Measurements from ENCODE around the gene GDI1. TPM values are rescaled to one million over a fixed set of nuclear protein-coding genes. Genes with fewer than 3 reads are reported as not detected.

GDI1 gene
- polyA plus RNA-seq, 4 donors: 59.2 to 76.5 (median 62.6) TPM

DNA sequence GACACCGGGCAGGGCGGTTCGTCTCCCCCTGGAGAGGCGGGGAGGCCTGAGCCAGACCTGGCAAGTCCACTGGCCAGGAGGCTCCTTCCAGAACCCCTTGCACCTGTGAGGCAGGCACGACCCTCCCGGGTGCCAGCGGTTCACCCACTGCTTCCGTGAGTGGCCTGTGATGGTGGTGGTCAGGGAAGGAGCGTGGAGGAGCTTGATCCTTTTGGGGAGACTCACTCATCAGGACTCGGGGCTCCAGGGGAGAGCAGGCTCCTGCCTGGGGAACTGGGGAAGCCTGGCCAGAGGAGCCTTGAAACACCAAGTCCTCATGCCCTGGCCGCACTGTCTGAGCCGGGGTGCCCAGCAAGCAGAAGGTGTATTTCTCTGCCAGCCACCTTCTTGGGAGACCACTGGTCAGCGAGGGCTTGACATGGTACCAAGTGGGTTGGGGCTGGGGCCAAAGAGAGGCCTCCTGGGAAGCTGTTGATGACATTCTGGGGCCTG lies 7.8 kb downstream of the GDI1 start:
- Histone ChIP-seq H3K4me3 (ENCODE audit: low read depth in 1 of 3, low read length in 3 of 3) (peak overlapping the region; percentile 60 to 63 (median 60)), H3K9me3 (ENCODE audit: control insufficient read depth in 2 of 2, insufficient read depth in 1 of 2, low read depth in 1 of 2, low read length in 1 of 2) (no peaks in the 10 kb centered on the region), H3K36me3 (ENCODE audit: control insufficient read depth in 3 of 3, insufficient read depth in 2 of 3, low read depth in 1 of 3, low read length in 3 of 3) (peaks cover 0 to 72% (median 4%) of the 10 kb centered on the region in 3 donors), H3K27ac (ENCODE audit: low read depth in 1 of 3, low read length in 2 of 3) (peak overlapping the region in 1 of 3 donors; percentile 71), H3K4me1 (ENCODE audit: control insufficient read depth in 3 of 3, insufficient read depth in 2 of 3, low read depth in 1 of 3, low read length in 2 of 3) (peaks cover 0 to 14% (median 0%) of the 10 kb centered on the region in 3 donors), H3K27me3 (ENCODE audit: control insufficient read depth in 3 of 3, insufficient read depth in 3 of 3, low read length in 3 of 3) (no peaks in the 10 kb centered on the region)
- FAIRE-seq: no peak
- no peak for DNase-seq
- 30 to 69% (median 55%) methylated on average over 6 to 13 of the region's 13 CpGs for WGBS, 3 donors

DNA sequence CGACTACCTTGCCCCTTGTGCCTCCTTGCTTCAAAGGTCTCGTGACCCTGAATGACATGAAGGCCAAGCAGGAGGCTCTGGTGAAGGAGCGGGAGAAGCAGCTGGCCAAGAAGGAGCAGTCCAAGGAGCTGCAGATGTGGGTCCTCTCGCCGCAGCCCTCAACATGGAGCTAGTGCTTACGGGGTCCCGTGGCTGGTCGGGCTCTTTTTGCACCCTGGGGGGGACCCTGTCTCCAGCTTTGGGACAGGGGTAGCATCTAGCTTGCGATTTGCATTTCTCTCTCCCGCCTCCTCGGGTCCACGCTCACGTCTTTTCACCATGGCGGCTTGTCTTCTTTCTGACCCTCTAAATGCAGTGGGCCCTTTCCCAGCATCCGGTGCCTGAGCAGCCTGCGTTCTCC lies 8.8 kb downstream of the GDI1 start:
- WGBS, 3 donors: 95 to 96% (median 95%) methylated on average over 8 to 16 of the region's 16 CpGs
- FAIRE-seq: no peak
- Histone ChIP-seq H3K36me3 (ENCODE audit: control insufficient read depth in 3 of 3, insufficient read depth in 2 of 3, low read depth in 1 of 3, low read length in 3 of 3) (peaks cover 0 to 72% (median 4%) of the 10 kb centered on the region in 3 donors), H3K27me3 (ENCODE audit: control insufficient read depth in 3 of 3, insufficient read depth in 3 of 3, low read length in 3 of 3) (no peaks in the 10 kb centered on the region), H3K9me3 (ENCODE audit: control insufficient read depth in 2 of 2, insufficient read depth in 1 of 2, low read depth in 1 of 2, low read length in 1 of 2) (no peaks in the 10 kb centered on the region), H3K4me3 (ENCODE audit: low read depth in 1 of 3, low read length in 3 of 3) (no peak overlapping the region), H3K4me1 (ENCODE audit: control insufficient read depth in 3 of 3, insufficient read depth in 2 of 3, low read depth in 1 of 3, low read length in 2 of 3) (peaks cover 0 to 14% (median 0%) of the 10 kb centered on the region in 3 donors), H3K27ac (ENCODE audit: low read depth in 1 of 3, low read length in 2 of 3) (no peak overlapping the region)
- DNase-seq: no peak

DNA sequence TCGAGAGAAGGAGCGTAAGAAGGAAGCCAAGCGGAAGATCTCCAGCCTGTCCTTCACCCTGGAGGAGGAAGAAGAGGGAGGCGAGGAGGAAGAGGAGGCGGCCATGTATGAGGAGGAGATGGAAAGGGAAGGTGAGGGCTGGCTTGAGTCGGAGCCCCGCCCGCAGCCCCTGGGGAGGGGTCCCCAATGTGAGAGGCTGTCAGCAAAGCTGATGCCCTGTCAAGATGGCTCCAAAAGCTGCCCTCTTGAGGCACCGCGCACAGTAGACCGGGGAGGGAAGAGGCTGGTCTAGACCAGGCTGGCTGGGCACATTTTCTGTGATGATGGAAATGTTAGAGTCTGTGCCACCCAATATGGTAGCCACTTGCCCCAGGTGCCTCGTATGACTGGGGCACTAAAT lies 9.5 kb downstream of the GDI1 start:
- Histone ChIP-seq H3K4me1 (ENCODE audit: control insufficient read depth in 3 of 3, insufficient read depth in 2 of 3, low read depth in 1 of 3, low read length in 2 of 3) (peaks cover 0 to 14% (median 0%) of the 10 kb centered on the region in 3 donors), H3K9me3 (ENCODE audit: control insufficient read depth in 2 of 2, insufficient read depth in 1 of 2, low read depth in 1 of 2, low read length in 1 of 2) (no peaks in the 10 kb centered on the region), H3K27me3 (ENCODE audit: control insufficient read depth in 3 of 3, insufficient read depth in 3 of 3, low read length in 3 of 3) (no peaks in the 10 kb centered on the region), H3K27ac (ENCODE audit: low read depth in 1 of 3, low read length in 2 of 3) (no peak overlapping the region), H3K4me3 (ENCODE audit: low read depth in 1 of 3, low read length in 3 of 3) (no peak overlapping the region), H3K36me3 (ENCODE audit: control insufficient read depth in 3 of 3, insufficient read depth in 2 of 3, low read depth in 1 of 3, low read length in 3 of 3) (peaks cover 0 to 72% (median 4%) of the 10 kb centered on the region in 3 donors)
- DNase-seq (no peak), FAIRE-seq (no peak)
- 87 to 94% (median 93%) methylated on average over 10 to 12 of the region's 12 CpGs for WGBS, 3 donors

DNA sequence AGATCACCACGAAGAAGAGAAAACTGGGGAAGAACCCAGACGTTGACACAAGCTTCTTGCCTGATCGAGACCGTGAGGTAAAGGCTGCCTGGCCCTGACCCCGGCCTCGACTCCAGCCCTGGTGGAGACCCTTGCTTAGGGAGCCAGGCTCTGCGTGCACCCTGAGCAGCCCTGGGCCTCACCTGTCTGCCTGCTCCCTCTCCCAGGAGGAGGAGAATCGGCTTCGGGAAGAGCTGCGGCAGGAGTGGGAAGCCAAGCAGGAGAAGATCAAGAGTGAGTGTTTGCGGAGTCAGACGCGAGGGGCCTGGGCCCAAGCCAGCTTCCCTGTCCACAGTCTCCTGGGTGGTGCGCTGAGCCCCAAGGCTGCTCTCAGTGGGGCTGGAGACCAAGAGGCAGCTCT lies 11.5 kb downstream of the GDI1 start:
- Histone ChIP-seq H3K4me3 (ENCODE audit: low read depth in 1 of 3, low read length in 3 of 3) (no peak overlapping the region), H3K36me3 (ENCODE audit: control insufficient read depth in 3 of 3, insufficient read depth in 2 of 3, low read depth in 1 of 3, low read length in 3 of 3) (peaks cover 0 to 60% (median 0%) of the 10 kb centered on the region in 3 donors), H3K9me3 (ENCODE audit: control insufficient read depth in 2 of 2, insufficient read depth in 1 of 2, low read depth in 1 of 2, low read length in 1 of 2) (no peaks in the 10 kb centered on the region), H3K27ac (ENCODE audit: low read depth in 1 of 3, low read length in 2 of 3) (no peak overlapping the region), H3K27me3 (ENCODE audit: control insufficient read depth in 3 of 3, insufficient read depth in 3 of 3, low read length in 3 of 3) (no peaks in the 10 kb centered on the region), H3K4me1 (ENCODE audit: control insufficient read depth in 3 of 3, insufficient read depth in 2 of 3, low read depth in 1 of 3, low read length in 2 of 3) (peaks cover 0 to 12% (median 0%) of the 10 kb centered on the region in 3 donors)
- 91 to 96% (median 93%) methylated on average over 14 of the region's 14 CpGs for WGBS, 3 donors
- DNase-seq: no peak
- FAIRE-seq: no peak

DNA sequence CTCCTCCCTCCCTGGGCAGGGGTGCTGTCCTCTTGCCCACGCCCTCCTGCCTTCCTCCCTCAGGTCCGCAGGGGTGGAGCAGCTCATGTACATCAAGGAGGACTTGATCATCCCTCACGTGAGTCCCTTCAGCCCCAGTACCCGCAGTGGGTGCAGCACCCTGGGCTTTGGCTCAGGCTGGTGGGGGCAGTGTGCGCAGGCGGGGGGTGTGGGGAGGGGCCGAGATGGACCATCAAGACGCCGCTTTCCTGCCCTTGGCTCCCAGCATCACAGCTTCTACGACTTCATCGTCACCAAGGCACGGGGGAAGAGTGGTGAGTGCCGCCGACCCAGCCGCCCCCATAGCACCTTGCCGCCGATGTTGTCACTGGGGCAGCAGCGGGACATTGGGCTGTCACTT lies 12.7 kb downstream of the GDI1 start:
- Histone ChIP-seq H3K36me3 (ENCODE audit: control insufficient read depth in 3 of 3, insufficient read depth in 2 of 3, low read depth in 1 of 3, low read length in 3 of 3) (peaks cover 0 to 60% (median 0%) of the 10 kb centered on the region in 3 donors), H3K4me1 (ENCODE audit: control insufficient read depth in 3 of 3, insufficient read depth in 2 of 3, low read depth in 1 of 3, low read length in 2 of 3) (peaks cover 0 to 8% (median 0%) of the 10 kb centered on the region in 3 donors), H3K9me3 (ENCODE audit: control insufficient read depth in 2 of 2, insufficient read depth in 1 of 2, low read depth in 1 of 2, low read length in 1 of 2) (no peaks in the 10 kb centered on the region), H3K4me3 (ENCODE audit: low read depth in 1 of 3, low read length in 3 of 3) (no peak overlapping the region), H3K27me3 (ENCODE audit: control insufficient read depth in 3 of 3, insufficient read depth in 3 of 3, low read length in 3 of 3) (no peaks in the 10 kb centered on the region), H3K27ac (ENCODE audit: low read depth in 1 of 3, low read length in 2 of 3) (no peak overlapping the region)
- WGBS, 3 donors: 88 to 96% (median 96%) methylated on average over 16 to 18 of the region's 18 CpGs
- FAIRE-seq (no peak), DNase-seq (no peak)

DNA sequence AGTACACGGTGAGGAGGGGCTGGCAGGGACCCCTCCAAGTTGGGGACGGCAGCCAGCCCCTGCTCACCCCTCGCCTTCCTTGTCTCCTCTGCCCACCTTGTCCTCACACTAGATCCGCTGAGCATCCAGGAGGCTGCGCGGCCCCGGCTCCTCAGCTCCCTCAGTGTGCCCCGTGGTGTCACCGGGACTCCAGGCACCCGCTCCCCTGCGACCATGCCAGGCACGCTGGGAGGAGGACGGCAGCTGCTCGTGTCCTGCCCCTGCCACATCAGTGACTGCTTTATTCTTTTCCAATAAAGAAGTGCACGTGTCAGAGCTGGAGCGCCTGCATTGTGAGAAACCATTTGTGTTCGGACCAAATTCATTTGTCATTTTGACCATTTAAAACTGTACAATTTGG lies 13.4 kb downstream of the GDI1 start:
- Histone ChIP-seq H3K9me3 (ENCODE audit: control insufficient read depth in 2 of 2, insufficient read depth in 1 of 2, low read depth in 1 of 2, low read length in 1 of 2) (no peaks in the 10 kb centered on the region), H3K27me3 (ENCODE audit: control insufficient read depth in 3 of 3, insufficient read depth in 3 of 3, low read length in 3 of 3) (no peaks in the 10 kb centered on the region), H3K4me3 (ENCODE audit: low read depth in 1 of 3, low read length in 3 of 3) (no peak overlapping the region), H3K36me3 (ENCODE audit: control insufficient read depth in 3 of 3, insufficient read depth in 2 of 3, low read depth in 1 of 3, low read length in 3 of 3) (peaks cover 0 to 60% (median 0%) of the 10 kb centered on the region in 3 donors), H3K27ac (ENCODE audit: low read depth in 1 of 3, low read length in 2 of 3) (no peak overlapping the region), H3K4me1 (ENCODE audit: control insufficient read depth in 3 of 3, insufficient read depth in 2 of 3, low read depth in 1 of 3, low read length in 2 of 3) (peaks cover 0 to 1% (median 0%) of the 10 kb centered on the region in 3 donors)
- DNase-seq (no peak), FAIRE-seq (no peak)
- WGBS, 3 donors: 94 to 95% (median 95%) methylated on average over 15 to 17 of the region's 17 CpGs

DNA sequence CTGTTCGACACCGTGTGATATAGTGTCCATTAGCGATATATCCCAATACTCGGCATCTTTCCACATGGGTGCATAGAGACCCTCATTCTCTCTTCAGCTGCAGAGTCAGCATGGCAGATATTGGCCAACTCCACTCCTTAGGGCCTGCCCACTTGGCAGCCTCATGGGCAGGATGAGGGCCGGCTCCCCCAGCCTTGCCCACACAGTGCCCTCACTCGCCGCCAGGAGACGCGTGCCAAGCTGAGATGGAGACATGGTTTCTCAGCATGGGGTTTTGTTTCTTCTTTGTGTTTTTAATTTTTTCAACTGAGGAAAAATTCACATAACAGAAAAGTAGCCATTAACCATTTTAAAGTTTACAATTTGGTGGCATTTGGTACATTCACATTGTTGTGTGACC lies 15.9 kb downstream of the GDI1 start:
- Histone ChIP-seq H3K9me3 (ENCODE audit: control insufficient read depth in 2 of 2, insufficient read depth in 1 of 2, low read depth in 1 of 2, low read length in 1 of 2) (no peaks in the 10 kb centered on the region), H3K27me3 (ENCODE audit: control insufficient read depth in 3 of 3, insufficient read depth in 3 of 3, low read length in 3 of 3) (no peaks in the 10 kb centered on the region), H3K36me3 (ENCODE audit: control insufficient read depth in 3 of 3, insufficient read depth in 2 of 3, low read depth in 1 of 3, low read length in 3 of 3) (peaks cover 0 to 38% (median 0%) of the 10 kb centered on the region in 3 donors), H3K27ac (ENCODE audit: low read depth in 1 of 3, low read length in 2 of 3) (no peak overlapping the region), H3K4me1 (ENCODE audit: control insufficient read depth in 3 of 3, insufficient read depth in 2 of 3, low read depth in 1 of 3, low read length in 2 of 3) (no peaks in the 10 kb centered on the region), H3K4me3 (ENCODE audit: low read depth in 1 of 3, low read length in 3 of 3) (no peak overlapping the region)
- no peak for FAIRE-seq
- 92 to 100% (median 97%) methylated on average over 9 of the region's 9 CpGs for WGBS, 3 donors
- no peak for DNase-seq

DNA sequence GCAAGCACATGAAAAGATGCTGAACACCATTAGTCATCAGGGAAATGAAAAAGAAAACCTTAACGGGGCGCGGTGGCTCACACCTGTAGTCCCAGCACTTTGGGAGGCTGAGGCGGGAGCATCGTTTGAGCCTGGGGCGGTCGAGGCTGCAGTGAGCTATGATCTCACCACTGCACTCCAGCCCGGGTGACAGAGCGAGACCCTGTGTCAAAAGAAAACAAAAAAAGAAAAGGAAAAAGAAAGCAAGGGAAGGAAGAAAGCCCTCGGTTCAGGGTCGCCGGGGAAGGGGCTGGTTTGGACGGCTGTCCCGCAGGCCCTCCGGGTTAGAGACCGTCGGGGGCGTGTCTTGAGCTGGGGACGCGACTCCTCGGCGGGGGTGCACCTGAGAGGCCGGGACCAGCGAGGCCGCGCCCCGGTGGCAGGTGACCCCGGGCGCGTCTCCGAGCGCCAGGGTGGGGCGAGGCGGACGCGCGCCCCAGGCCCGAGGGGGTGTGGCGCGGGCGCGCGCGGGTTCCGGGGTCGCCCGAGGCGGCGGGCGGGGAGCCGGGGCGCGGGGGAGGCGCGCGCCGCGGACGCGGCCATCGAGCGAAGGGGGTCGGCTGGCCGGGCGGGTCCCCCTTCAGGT lies 20.6 kb downstream of the GDI1 start:
- peak overlapping the region in 2 of 3 donors; percentile 53 to 62 for H3K27ac ChIP-seq (ENCODE audit: low read depth in 1 of 3, low read length in 2 of 3)
- peak overlapping the region; percentile 23 to 62 (median 47) for H3K4me3 ChIP-seq (ENCODE audit: low read depth in 1 of 3, low read length in 3 of 3)
- H3K36me3 ChIP-seq (ENCODE audit: control insufficient read depth in 3 of 3, insufficient read depth in 2 of 3, low read depth in 1 of 3, low read length in 3 of 3): peaks cover 0 to 28% (median 0%) of the 10 kb centered on the region in 3 donors
- peak; percentile 59 to 80 for DNase-seq
- FAIRE-seq: no peak
- H3K27me3 ChIP-seq (ENCODE audit: control insufficient read depth in 3 of 3, insufficient read depth in 3 of 3, low read length in 3 of 3): no peaks in the 10 kb centered on the region
- H3K4me1 ChIP-seq (ENCODE audit: control insufficient read depth in 3 of 3, insufficient read depth in 2 of 3, low read depth in 1 of 3, low read length in 2 of 3): peaks cover 0 to 6% (median 0%) of the 10 kb centered on the region in 3 donors
- 2 to 44% (median 17%) methylated on average over 34 to 65 of the region's 65 CpGs for WGBS, 3 donors
- H3K9me3 ChIP-seq (ENCODE audit: control insufficient read depth in 2 of 2, insufficient read depth in 1 of 2, low read depth in 1 of 2, low read length in 1 of 2): no peaks in the 10 kb centered on the region
